ENCODE results near the gene ZNF81. TPM values are rescaled to one million over a fixed set of nuclear protein-coding genes. Genes with fewer than 3 reads are reported as not detected.
"Not testable (repeated sequence)": the region's sequence is repeated elsewhere in the genome, so short reads cannot be mapped to it uniquely, and the experiment has no call there.

The ZNF81 gene
- total RNA-seq, 1 donor from 2014 or later = 10.0 TPM

- TF ChIP-seq CTCF (IDR thresholded peaks at IDR 0.05) = no peak
- ATAC-seq (no peak), DNase-seq (no peak)
- H3K9me3 ChIP-seq = no peaks in the 10 kb centered on the region
- no peaks in the 10 kb centered on the region for H3K36me3 ChIP-seq
- no peak overlapping the region for H3K4me3 ChIP-seq
- intact Hi-C loops (cut with DNase I) = no loop called here
- no peaks in the 10 kb centered on the region for H3K4me1 ChIP-seq
- no peaks in the 10 kb centered on the region for H3K27me3 ChIP-seq
- H3K27ac ChIP-seq = no peak overlapping the region
Observed at GRCh38 chrX:47927212-47927611, 90.5 kb downstream of the ZNF81 start.

GRCh38 chrX:47931970-47932369 lies 95.3 kb downstream of the ZNF81 start:
- H3K27me3 ChIP-seq; intact Hi-C loops (cut with DNase I); H3K9me3 ChIP-seq; ATAC-seq; DNase-seq; H3K36me3 ChIP-seq; H3K4me1 ChIP-seq; H3K4me3 ChIP-seq; H3K27ac ChIP-seq: not testable (repeated sequence)

GRCh38 chrX:47933946-47934345 lies 97.2 kb downstream of the ZNF81 start:
- no peak overlapping the region for H3K4me3 ChIP-seq
- ATAC-seq = no peak
- TF ChIP-seq CTCF (IDR thresholded peaks at IDR 0.05) = no peak
- intact Hi-C loops (cut with DNase I) = no loop called here
- DNase-seq = no peak
- H3K9me3 ChIP-seq = no peaks in the 10 kb centered on the region
- H3K27ac ChIP-seq = no peak overlapping the region
- no peaks in the 10 kb centered on the region for H3K4me1 ChIP-seq
- H3K36me3 ChIP-seq = no peaks in the 10 kb centered on the region
- H3K27me3 ChIP-seq = no peaks in the 10 kb centered on the region

GRCh38 chrX:47936224-47936939 lies 99.7 kb downstream of the ZNF81 start:
- no peak overlapping the region for H3K27ac ChIP-seq
- ATAC-seq (no peak), DNase-seq (no peak)
- no peaks in the 10 kb centered on the region for H3K36me3 ChIP-seq
- H3K4me1 ChIP-seq = no peaks in the 10 kb centered on the region
- H3K9me3 ChIP-seq = no peaks in the 10 kb centered on the region
- TF ChIP-seq CTCF (IDR thresholded peaks at IDR 0.05) = no peak
- no peaks in the 10 kb centered on the region for H3K27me3 ChIP-seq
- no peak overlapping the region for H3K4me3 ChIP-seq
- intact Hi-C loops (cut with DNase I) = no loop called here

- no peaks in the 10 kb centered on the region for H3K36me3 ChIP-seq
- TF ChIP-seq CTCF (IDR thresholded peaks at IDR 0.05) = no peak
- ATAC-seq (no peak), DNase-seq (no peak)
- H3K4me3 ChIP-seq = no peak overlapping the region
- no peak overlapping the region for H3K27ac ChIP-seq
- intact Hi-C loops (cut with DNase I) = no loop called here
- H3K4me1 ChIP-seq = no peaks in the 10 kb centered on the region
- no peaks in the 10 kb centered on the region for H3K9me3 ChIP-seq
- no peaks in the 10 kb centered on the region for H3K27me3 ChIP-seq
Observed at GRCh38 chrX:47936940-47937317, 100.2 kb downstream of the ZNF81 start.

GRCh38 chrX:47940448-47940847 lies 103.7 kb downstream of the ZNF81 start:
- Histone ChIP-seq H3K4me3 (no peak overlapping the region), H3K27me3 (no peaks in the 10 kb centered on the region), H3K9me3 (no peaks in the 10 kb centered on the region), H3K4me1 (no peaks in the 10 kb centered on the region), H3K36me3 (no peaks in the 10 kb centered on the region), H3K27ac (no peak overlapping the region)
- no peak for TF ChIP-seq CTCF (IDR thresholded peaks at IDR 0.05)
- ATAC-seq = no peak
- no peak for DNase-seq
- intact Hi-C loops (cut with DNase I) = no loop called here
